GM18520 (cell line): Measurements from ENCODE around the gene HSD17B7.

Source experiments
- ATAC-seq: cut with Tn5 transposase; IDR thresholded peaks from one replicate; pipeline ENCODE4 v1.9.1; 2021; ENCODE audit not compliant: unreplicated experiment

HSD17B7 gene

DNA sequence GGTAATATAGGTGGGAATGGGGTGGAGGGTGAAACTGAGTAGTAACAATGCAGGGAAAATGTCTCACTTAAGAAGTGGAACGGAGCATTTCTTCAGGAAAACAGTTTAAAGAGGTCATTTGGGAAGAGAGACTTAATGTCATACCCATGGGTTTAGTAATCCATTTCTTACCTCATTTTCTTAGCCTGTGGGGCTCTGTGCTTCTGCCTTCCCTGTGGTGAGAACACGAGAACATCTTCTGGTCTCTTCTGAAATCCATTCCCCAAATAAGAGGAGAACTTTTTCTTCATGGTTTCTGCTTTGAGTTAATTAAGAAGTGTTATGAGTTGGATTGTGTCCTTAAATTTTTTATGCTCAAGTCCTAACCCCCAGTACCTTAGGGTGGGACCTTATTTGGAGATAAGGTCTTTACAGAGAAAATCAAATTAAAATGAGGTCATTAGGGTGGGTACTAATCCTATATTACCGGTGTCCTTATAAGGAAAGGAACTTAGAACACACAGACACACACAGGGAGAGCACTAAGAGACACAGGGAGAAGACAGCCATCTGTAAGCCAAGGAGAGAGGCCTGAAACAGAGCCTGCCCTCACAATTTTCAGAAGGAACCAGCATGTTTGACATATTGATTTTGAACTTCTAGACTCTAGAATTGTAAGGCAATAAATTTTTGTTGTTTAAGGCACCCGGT, 65.1 kb downstream of the HSD17B7 start:
- no peak for ATAC-seq

GRCh38 chr1:162856260-162856659, 65.8 kb downstream of the HSD17B7 start:
- no peak for ATAC-seq

GRCh38 chr1:162857850-162858249, 67.3 kb downstream of the HSD17B7 start:
- no peak for ATAC-seq

- no peak for ATAC-seq
Observed at GRCh38 chr1:162859191-162859590, 68.7 kb downstream of the HSD17B7 start.

DNA sequence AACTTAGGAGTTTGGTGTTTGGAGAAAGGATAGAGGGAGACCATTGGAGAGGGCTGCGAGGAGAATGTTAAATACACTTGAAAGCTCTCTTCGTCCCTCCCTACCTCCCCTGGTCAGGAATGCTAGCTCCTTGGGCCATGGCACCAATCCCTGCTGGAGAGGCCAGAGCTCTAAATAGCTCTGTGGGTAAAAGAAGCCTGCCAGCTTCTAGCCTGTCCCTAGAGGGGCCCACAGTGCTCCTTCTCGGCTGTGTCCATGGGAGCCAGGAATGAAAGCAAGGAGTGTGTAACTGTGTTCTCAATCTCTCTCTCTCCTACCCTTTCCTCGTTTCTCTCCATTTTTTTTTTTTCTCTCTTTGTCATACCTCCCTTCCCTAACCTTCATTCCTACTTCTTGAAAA, 70.6 kb downstream of the HSD17B7 start, which contains the start of gene CCDC190:
Gene CCDC190, minus strand, starts transcription at position 75 of the 400 bp plus-strand sequence. CDS start 1,529 bp downstream, outside the sequence.
- ATAC-seq: no peak

DNA sequence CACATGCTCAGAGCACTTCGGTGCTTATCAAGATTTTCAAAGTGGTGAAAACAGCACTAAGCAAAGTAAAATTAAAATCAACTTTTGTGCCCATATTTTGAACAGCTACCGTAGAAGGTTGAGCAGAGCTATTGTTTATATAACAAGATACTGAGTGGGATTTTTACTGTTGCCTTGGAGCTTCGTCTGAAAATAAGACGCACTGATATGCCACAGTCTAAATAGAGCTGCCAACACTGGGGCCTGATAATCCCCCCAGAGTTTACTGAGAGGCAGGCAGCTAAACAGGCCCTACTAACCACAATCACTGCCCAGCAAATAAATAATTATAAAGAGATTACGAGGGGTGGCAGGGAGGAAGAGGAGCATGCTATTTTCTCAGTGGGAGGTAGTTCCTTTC, 71.1 kb downstream of the HSD17B7 start:
- no peak for ATAC-seq
